Neural cell (in vitro differentiated cells): Measurements from ENCODE around the gene C11orf68. TPM values are rescaled to one million over a fixed set of nuclear protein-coding genes. Genes with fewer than 3 reads are reported as not detected.

Experiments used
- H2AFZ ChIP-seq: fragments of 200-600, 300-800 bp; sonication (generic), shearing (Covaris generic); 2 replicates; pipeline ENCODE4 v1.6.0; 2014; ENCODE audit warnings: low read depth, mild to moderate bottlenecking, antibody characterized with exemption, low read length, moderate library complexity
- H3F3A ChIP-seq: fragments of 200-600 bp; shearing (Covaris generic); 2 replicates; pipeline ENCODE4 v1.6.1; 2016; ENCODE audit warnings: mild to moderate bottlenecking, moderate library complexity, mixed read lengths, antibody characterized with exemption, low read length; ENCODE audit not compliant: insufficient read depth, poor library complexity, severe bottlenecking
- H3K27ac ChIP-seq: fragments of 200-600, 300-800 bp; sonication (generic), shearing (Covaris generic); 2 replicates; pipeline ENCODE4 v1.5.1; 2014; ENCODE audit warnings: mild to moderate bottlenecking, low read length, moderate library complexity
- H3K27me3 ChIP-seq: fragments of 300-800, 200-600 bp; sonication (generic), shearing (Covaris generic); 2 replicates; pipeline ENCODE4 v1.6.0; 2014; ENCODE audit warnings: mild to moderate bottlenecking, low read depth, low read length, moderate library complexity; ENCODE audit not compliant: insufficient read depth
- H3K36me3 ChIP-seq: fragments of 300-800, 200-600 bp; sonication (generic), shearing (Covaris generic); 2 replicates; pipeline ENCODE4 v1.5.1; 2014; ENCODE audit warnings: mild to moderate bottlenecking, antibody characterized with exemption, low read length, moderate library complexity; ENCODE audit not compliant: insufficient read depth
- H3K4me2 ChIP-seq: fragments of 300-800, 200-600 bp; sonication (generic), shearing (Covaris generic); 2 replicates; pipeline ENCODE4 v1.6.0; 2014; ENCODE audit warnings: mild to moderate bottlenecking, low read length
- H3K4me3 ChIP-seq: fragments of 300-800, 200-600 bp; sonication (generic), shearing (Covaris generic); 2 replicates; pipeline ENCODE4 v1.5.1; 2014; ENCODE audit warnings: mild to moderate bottlenecking, low read length, moderate library complexity
- H3K79me2 ChIP-seq: fragments of 200-600 bp; shearing (Covaris generic); replicated peaks from 2 replicates; pipeline ENCODE4 v1.6.0; 2014; ENCODE audit warnings: mild to moderate bottlenecking, low read length, moderate library complexity; ENCODE audit not compliant: insufficient read depth
- H3K9ac ChIP-seq: fragments of 300-800, 200-600 bp; sonication (generic), shearing (Covaris generic); 2 replicates; pipeline ENCODE4 v1.6.1; 2016; ENCODE audit warnings: mild to moderate bottlenecking, low read length, mixed read lengths
- H3K9me2 ChIP-seq: fragments of 200-600 bp; shearing (Covaris generic); 2 replicates; pipeline ENCODE4 v1.6.1; 2016; ENCODE audit warnings: mild to moderate bottlenecking, low read length, mixed read lengths; ENCODE audit not compliant: insufficient read depth
- H3K9me3 ChIP-seq: fragments of 200-600, 300-800 bp; sonication (generic), shearing (Covaris generic); 2 replicates; pipeline ENCODE4 v1.6.1; 2016; ENCODE audit warnings: mild to moderate bottlenecking, mixed run types, low read length, moderate library complexity, mixed read lengths
- H4K20me1 ChIP-seq: fragments of 200-600 bp; shearing (Covaris generic); 2 replicates; pipeline ENCODE4 v1.6.1; 2016; ENCODE audit warnings: mild to moderate bottlenecking, mixed run types; ENCODE audit not compliant: insufficient read depth
- CTCF ChIP-seq: fragments of 450-650 bp; IDR thresholded peaks from 2 replicates; pipeline ENCODE4 v1.5.1; 2014; ENCODE audit warnings: antibody characterized with exemption, mild to moderate bottlenecking, moderate library complexity; ENCODE audit not compliant: poor library complexity, severe bottlenecking
- EP300 ChIP-seq: fragments of 450-650 bp; conservative IDR thresholded peaks from 2 replicates; pipeline ENCODE4 v1.6.1; 2014; ENCODE audit warnings: antibody characterized with exemption, mild to moderate bottlenecking, moderate library complexity; ENCODE audit not compliant: poor library complexity, severe bottlenecking
- EZH2 ChIP-seq: fragments of 200-600, 300-800 bp; shearing (Covaris generic), sonication (generic); IDR thresholded peaks from 2 replicates; pipeline ENCODE4 v1.6.1; 2014; ENCODE audit warnings: antibody characterized with exemption, low read length, borderline replicate concordance, mild to moderate bottlenecking; ENCODE audit not compliant: insufficient read depth, poor library complexity, severe bottlenecking
- MXI1 ChIP-seq: fragments of 450-650 bp; conservative IDR thresholded peaks from 2 replicates; pipeline ENCODE4 v1.6.1; 2014; ENCODE audit warnings: antibody characterized with exemption, mild to moderate bottlenecking; ENCODE audit not compliant: poor library complexity, severe bottlenecking
- POLR2AphosphoS5 ChIP-seq: IDR thresholded peaks from 2 replicates; pipeline ENCODE4 v1.6.1; 2012
- RAD21 ChIP-seq: fragments of 450-650 bp; conservative IDR thresholded peaks from 2 replicates; pipeline ENCODE4 v1.6.1; 2014; ENCODE audit warnings: antibody characterized with exemption, mild to moderate bottlenecking, moderate library complexity
- REST ChIP-seq: IDR thresholded peaks from 2 replicates; pipeline ENCODE4 v1.6.1; 2012; ENCODE audit warnings: borderline replicate concordance
- SMC3 ChIP-seq: fragments of 450-650 bp; conservative IDR thresholded peaks from 2 replicates; pipeline ENCODE4 v1.6.1; 2014; ENCODE audit warnings: antibody characterized with exemption, mild to moderate bottlenecking, moderate library complexity; ENCODE audit not compliant: poor library complexity
- TAF1 ChIP-seq: IDR thresholded peaks from 2 replicates; pipeline ENCODE4 v1.6.1; 2012; ENCODE audit warnings: low read depth
- polyA plus RNA-seq: library from polyadenylated mRNA; depleted of rRNA; stranded (reverse); fragments of >200 nt; gene quantifications from 2 replicates; pipeline ENCODE4 v1.2.3, GENCODE V29; 2014

Gene C11orf68
- polyA plus RNA-seq, 1 donor from 2014 or later: 13.3 TPM

DNA sequence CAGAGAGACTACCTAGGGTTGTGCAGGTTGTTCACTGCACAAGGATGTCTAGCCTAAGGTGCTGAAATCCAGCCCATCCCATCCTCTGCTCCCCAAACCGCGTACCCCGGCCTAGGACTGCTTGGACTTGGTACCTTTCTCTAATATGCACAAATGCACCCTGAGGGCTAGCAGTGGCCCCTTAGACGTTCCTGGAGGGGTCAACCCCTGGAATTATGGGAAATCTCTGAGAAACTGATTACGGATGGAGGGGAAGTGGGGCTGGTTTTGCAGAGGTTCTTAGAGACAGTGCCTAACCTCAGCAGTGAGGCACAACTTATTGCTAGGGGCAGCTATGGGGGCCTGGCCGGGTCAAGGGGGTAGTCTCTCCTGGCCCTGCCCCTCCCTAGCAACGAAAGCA is 2.5 kb downstream of the C11orf68 start:
- Histone ChIP-seq H3K4me2 (no peak overlapping the region), H3K27me3 (no peaks in the 10 kb centered on the region), H2AFZ (no peak overlapping the region), H3K36me3 (no peaks in the 10 kb centered on the region), H3K9me3 (no peaks in the 10 kb centered on the region), H3K9ac (no peak overlapping the region), H3K79me2 (peaks cover 20% of the 10 kb centered on the region), H3K4me3 (no peak overlapping the region), H4K20me1 (no peaks in the 10 kb centered on the region), H3K9me2 (no peaks in the 10 kb centered on the region), H3F3A (no peaks in the 10 kb centered on the region), H3K27ac (no peak overlapping the region)
- no peak for TF ChIP-seq EZH2
- no peak for TF ChIP-seq RAD21
- TF ChIP-seq MXI1: no peak
- TF ChIP-seq POLR2AphosphoS5: no peak
- no peak for TF ChIP-seq EP300
- no peak for TF ChIP-seq SMC3
- TF ChIP-seq CTCF: no peak
- TF ChIP-seq TAF1: no peak
- TF ChIP-seq REST: no peak

DNA sequence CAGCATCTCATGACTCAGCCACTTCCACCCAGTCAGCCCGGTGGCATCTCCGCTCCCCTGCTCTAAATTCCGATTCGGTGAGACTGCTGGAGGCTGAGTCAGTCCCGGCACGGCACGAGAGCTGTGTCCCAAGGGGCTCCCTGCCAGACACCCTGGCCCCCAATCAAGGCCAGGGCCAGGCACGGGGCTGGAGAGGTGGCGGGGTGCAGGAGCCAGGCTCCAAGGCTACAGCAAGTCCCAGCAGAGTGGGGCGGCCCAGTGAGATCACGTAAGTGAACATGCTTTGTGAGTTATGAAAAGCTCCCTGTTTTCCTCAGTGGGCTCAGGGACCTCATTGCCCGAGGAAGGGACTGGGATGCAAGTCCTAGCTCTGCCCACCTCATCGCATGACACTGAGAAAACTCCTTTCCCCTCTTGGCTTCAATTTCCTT is 3.0 kb downstream of the C11orf68 start:
- Histone ChIP-seq H3K79me2 (peaks cover 20% of the 10 kb centered on the region), H3K27me3 (no peaks in the 10 kb centered on the region), H3K9me3 (no peaks in the 10 kb centered on the region), H3K27ac (no peak overlapping the region), H3K9me2 (no peaks in the 10 kb centered on the region), H4K20me1 (no peaks in the 10 kb centered on the region), H3K4me3 (no peak overlapping the region), H2AFZ (no peak overlapping the region), H3K9ac (no peak overlapping the region), H3K4me2 (no peak overlapping the region), H3K36me3 (no peaks in the 10 kb centered on the region), H3F3A (no peaks in the 10 kb centered on the region)
- TF ChIP-seq POLR2AphosphoS5 (no peak), CTCF (no peak), EZH2 (no peak), TAF1 (no peak), SMC3 (no peak), EP300 (no peak), MXI1 (no peak), RAD21 (no peak), REST (no peak)
